IMR-90 (cell line): Measurements from ENCODE around the gene LLPH.

Experiments used
- BHLHE40 ChIP-seq: fragments of 150-350 bp; IDR thresholded peaks from 2 replicates; pipeline ENCODE4 v1.6.1; 2016; ENCODE audit warnings: mild to moderate bottlenecking, low read depth, low read length
- CEBPB ChIP-seq: IDR thresholded peaks from 2 replicates; pipeline ENCODE4 v1.6.1; 2012; ENCODE audit warnings: low read depth, low read length, improper control_type of control experiment
- CHD1 ChIP-seq: IDR thresholded peaks from 2 replicates; pipeline ENCODE4 v1.6.1; 2012; ENCODE audit warnings: low read depth, low read length, improper control_type of control experiment
- ELK1 ChIP-seq: fragments of 150-350 bp; IDR thresholded peaks from 2 replicates; pipeline ENCODE4 v1.6.1; 2016; ENCODE audit warnings: low read depth, mild to moderate bottlenecking, low read length, moderate library complexity, borderline replicate concordance
- MAFK ChIP-seq: IDR thresholded peaks from 2 replicates; pipeline ENCODE4 v1.6.1; 2012; ENCODE audit warnings: low read depth, low read length, improper control_type of control experiment
- MXI1 ChIP-seq: IDR thresholded peaks from 2 replicates; pipeline ENCODE4 v1.6.1; 2012; ENCODE audit warnings: low read depth, mild to moderate bottlenecking, low read length, moderate library complexity, borderline replicate concordance
- POLR2A ChIP-seq: IDR thresholded peaks from 2 replicates; pipeline ENCODE4 v1.6.1; 2012; ENCODE audit warnings: mild to moderate bottlenecking, low read depth, low read length
- RAD21 ChIP-seq: IDR thresholded peaks from 2 replicates; pipeline ENCODE4 v1.6.1; 2012; ENCODE audit warnings: low read length, improper control_type of control experiment
- RCOR1 ChIP-seq: IDR thresholded peaks from 2 replicates; pipeline ENCODE4 v1.6.1; 2012; ENCODE audit warnings: mild to moderate bottlenecking, low read length, improper control_type of control experiment; ENCODE audit not compliant: insufficient replicate concordance
- RFX5 ChIP-seq: IDR thresholded peaks from 2 replicates; pipeline ENCODE4 v1.8.0; 2012; ENCODE audit warnings: low read depth, mild to moderate bottlenecking, low read length, moderate library complexity
- SMC3 ChIP-seq: fragments of 150-350 bp; IDR thresholded peaks from 2 replicates; pipeline ENCODE4 v1.6.1; 2016; ENCODE audit warnings: low read depth, mild to moderate bottlenecking, antibody characterized with exemption, low read length, moderate library complexity
- USF2 ChIP-seq: fragments of 150-350 bp; IDR thresholded peaks from 2 replicates; pipeline ENCODE4 v1.6.1; 2017; ENCODE audit warnings: mild to moderate bottlenecking, antibody characterized with exemption, low read length, low read depth
- TF ChIP-seq, protein P1 (sequence below): conservative IDR thresholded peaks from 2 replicates; pipeline ENCODE4 v1.5.1; 2012; ENCODE audit warnings: mild to moderate bottlenecking, low read depth, low read length, improper control_type of control experiment

DNA sequence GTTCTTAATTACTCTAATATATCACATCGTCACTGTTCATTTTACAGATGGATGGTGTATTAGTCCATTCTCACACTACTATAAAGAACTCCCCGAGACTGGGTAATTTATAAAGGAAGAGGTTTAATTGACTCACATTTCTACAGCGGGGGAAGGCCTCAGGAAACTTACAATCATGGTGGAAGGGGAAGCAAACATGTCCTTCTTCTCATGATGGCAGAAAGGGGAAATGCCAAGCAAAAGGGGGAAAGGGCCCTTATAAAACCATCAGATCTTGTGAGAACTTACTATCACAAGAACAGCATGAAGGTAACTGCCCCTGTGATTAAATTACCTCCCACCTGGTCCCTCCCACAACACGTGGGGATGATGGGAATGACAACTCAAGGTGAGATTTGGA, 32.7 kb upstream of the LLPH start:
- TF ChIP-seq MAFK (no peak), POLR2A (no peak), USF2 (no peak), SMC3 (no peak), MXI1 (no peak), CHD1 (no peak), RFX5 (no peak), CEBPB (no peak), RAD21 (no peak), RCOR1 (no peak), ELK1 (no peak), BHLHE40 (no peak)
- TF ChIP-seq, protein P1, sequence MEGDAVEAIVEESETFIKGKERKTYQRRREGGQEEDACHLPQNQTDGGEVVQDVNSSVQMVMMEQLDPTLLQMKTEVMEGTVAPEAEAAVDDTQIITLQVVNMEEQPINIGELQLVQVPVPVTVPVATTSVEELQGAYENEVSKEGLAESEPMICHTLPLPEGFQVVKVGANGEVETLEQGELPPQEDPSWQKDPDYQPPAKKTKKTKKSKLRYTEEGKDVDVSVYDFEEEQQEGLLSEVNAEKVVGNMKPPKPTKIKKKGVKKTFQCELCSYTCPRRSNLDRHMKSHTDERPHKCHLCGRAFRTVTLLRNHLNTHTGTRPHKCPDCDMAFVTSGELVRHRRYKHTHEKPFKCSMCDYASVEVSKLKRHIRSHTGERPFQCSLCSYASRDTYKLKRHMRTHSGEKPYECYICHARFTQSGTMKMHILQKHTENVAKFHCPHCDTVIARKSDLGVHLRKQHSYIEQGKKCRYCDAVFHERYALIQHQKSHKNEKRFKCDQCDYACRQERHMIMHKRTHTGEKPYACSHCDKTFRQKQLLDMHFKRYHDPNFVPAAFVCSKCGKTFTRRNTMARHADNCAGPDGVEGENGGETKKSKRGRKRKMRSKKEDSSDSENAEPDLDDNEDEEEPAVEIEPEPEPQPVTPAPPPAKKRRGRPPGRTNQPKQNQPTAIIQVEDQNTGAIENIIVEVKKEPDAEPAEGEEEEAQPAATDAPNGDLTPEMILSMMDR: no peak
